Measurements from ENCODE around the gene DOCK8. TPM values are rescaled to one million over a fixed set of nuclear protein-coding genes. Genes with fewer than 3 reads are reported as not detected.

DOCK8 gene
- total RNA-seq, 6 experiments from 2014 or later: 0.05 to 0.34 (median 0.20) TPM

DNA sequence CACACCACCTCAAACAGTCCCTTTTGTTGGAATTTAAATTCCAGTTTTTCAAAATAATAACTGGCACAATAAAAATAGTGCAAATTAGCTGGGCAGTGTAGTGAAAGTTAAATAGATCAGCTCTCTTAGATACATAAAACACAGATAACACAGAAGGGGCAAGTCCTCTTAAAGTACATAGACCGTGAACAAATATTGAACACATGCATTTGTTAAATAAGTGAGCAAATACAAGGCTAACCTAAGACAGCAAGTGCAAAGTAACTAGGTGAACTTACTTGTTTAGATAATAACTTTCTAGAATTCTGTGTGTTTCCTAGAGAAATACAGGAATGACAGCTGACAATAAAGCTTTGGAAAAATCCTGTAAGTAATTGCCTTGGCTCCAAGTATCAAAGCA lies 280.1 kb downstream of the DOCK8 start:
- Mint-ChIP-seq H3K27me3 (ENCODE audit: insufficient read depth) (peaks cover 7% of the 10 kb centered on the region), H3K9me3 (no peaks in the 10 kb centered on the region), H3K36me3 (ENCODE audit: low read depth) (no peaks in the 10 kb centered on the region), H3K4me1 (ENCODE audit: low read depth) (no peaks in the 10 kb centered on the region), H3K4me3 (no peak overlapping the region), H3K27ac (no peak overlapping the region)
- TF ChIP-seq, protein P1, sequence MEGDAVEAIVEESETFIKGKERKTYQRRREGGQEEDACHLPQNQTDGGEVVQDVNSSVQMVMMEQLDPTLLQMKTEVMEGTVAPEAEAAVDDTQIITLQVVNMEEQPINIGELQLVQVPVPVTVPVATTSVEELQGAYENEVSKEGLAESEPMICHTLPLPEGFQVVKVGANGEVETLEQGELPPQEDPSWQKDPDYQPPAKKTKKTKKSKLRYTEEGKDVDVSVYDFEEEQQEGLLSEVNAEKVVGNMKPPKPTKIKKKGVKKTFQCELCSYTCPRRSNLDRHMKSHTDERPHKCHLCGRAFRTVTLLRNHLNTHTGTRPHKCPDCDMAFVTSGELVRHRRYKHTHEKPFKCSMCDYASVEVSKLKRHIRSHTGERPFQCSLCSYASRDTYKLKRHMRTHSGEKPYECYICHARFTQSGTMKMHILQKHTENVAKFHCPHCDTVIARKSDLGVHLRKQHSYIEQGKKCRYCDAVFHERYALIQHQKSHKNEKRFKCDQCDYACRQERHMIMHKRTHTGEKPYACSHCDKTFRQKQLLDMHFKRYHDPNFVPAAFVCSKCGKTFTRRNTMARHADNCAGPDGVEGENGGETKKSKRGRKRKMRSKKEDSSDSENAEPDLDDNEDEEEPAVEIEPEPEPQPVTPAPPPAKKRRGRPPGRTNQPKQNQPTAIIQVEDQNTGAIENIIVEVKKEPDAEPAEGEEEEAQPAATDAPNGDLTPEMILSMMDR (IDR thresholded peaks at IDR 0.05): no peak
- no peak for DNase-seq

DNA sequence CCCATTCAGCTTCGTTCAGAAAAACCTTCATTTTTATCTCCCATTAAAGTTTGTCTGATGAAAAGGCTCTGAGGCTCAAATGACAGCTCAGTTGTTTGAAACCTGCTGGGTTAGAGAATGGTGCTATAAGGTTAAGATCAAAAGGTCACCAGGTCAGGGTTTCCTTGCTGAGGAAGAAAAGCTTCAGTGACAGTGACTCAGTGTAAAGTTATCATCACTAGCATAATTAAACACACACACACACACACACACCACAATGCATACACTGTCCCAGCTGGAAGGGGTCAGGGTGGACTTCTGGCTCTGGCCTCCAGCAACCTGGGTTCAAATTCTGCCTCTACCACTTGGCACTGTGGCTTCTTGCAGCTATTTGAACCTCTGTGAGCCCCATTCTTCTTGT lies 281.1 kb downstream of the DOCK8 start:
- Mint-ChIP-seq H3K36me3 (ENCODE audit: low read depth) (no peaks in the 10 kb centered on the region), H3K27ac (no peak overlapping the region), H3K9me3 (no peaks in the 10 kb centered on the region), H3K4me1 (ENCODE audit: low read depth) (no peaks in the 10 kb centered on the region), H3K27me3 (ENCODE audit: insufficient read depth) (peaks cover 6% of the 10 kb centered on the region), H3K4me3 (no peak overlapping the region)
- DNase-seq: no peak
- TF ChIP-seq, protein P1 (IDR thresholded peaks at IDR 0.05): no peak

DNA sequence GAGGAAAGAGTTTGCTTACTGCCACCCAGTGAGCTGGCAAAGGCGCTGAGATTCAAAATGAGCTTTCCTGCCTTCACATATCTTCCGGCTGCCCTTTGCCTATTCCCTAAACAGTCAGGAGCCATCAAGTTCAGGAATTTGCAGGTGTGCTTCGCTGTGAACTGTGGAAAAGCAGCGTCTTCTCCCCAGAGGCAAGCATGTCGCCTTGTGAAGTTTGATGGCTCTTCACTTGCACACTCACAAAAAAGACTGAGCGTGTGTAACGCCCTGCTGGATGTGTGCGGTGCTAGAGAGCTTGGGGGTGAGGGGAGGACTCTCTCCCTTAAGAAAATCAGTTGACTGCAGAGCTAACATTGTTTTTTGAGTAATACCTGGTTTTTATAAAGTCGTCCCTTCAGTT lies 288.7 kb downstream of the DOCK8 start:
- H3K36me3 Mint-ChIP-seq (ENCODE audit: low read depth): no peaks in the 10 kb centered on the region
- no peak overlapping the region for H3K27ac Mint-ChIP-seq

DNA sequence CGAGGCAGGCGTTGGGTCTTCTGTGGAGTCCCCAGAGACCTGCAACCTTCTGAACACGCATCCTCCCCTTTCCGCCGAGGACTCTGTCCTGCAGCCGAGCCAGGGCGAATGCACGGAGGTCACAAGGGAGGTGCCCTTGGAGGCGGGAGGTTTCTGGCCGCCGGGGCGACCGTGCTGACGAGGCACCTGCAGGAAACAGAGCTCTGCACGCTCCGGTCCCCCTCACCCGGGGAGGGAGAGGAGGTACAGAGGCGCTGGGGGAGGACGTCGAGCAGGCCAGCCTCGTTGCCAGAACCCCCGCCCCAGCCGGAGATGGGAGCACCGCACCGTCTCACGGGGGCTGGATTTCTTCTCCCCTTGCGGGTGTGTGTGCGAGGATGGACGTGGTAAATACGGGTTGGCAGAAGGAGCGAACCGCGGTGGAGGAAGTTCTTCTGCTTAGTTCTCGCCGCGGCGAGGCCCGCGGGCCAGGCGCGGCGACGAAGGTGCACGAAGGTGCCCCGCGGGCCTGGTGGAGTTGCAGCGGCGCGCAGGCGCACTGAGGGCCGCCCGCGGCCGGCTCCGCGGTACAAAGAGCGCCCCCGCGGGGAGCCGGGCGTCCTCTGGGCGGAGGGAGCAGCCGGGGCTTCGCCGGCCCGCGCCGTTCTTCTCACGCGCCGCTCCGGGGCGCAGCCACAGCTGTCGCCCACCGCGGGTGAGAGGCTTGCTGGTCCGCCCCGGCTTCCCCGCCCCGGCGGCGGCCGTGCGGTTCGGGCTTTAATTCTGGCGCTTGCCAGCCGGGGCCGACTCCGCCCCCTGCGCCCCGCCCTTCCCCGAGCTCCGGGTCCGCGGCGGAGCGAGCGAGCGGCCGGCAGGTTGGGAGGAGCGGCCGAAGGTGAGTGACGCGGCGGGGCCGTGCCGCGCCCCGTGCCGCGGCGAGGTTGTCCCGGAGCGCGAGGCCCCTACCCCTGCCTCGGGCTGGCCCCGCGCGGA lies 289.5 kb downstream of the DOCK8 start, which contains the start of gene KANK1:
KANK1 (plus strand) TSS at position 815 of the 972 bp plus-strand sequence.
- Mint-ChIP-seq H3K27me3 (ENCODE audit: insufficient read depth) (peaks cover 17% of the 10 kb centered on the region), H3K36me3 (ENCODE audit: low read depth) (no peaks in the 10 kb centered on the region), H3K9me3 (no peaks in the 10 kb centered on the region), H3K27ac (no peak within 1 kb of the TSS), H3K4me1 (ENCODE audit: low read depth) (no peaks in the 10 kb centered on the region), H3K4me3 (peak within 1 kb of the TSS; percentile 55)
- TF ChIP-seq, protein P1 (IDR thresholded peaks at IDR 0.05): peak; percentile 42; the same call in 1 of the 2 replicates
- no peak for DNase-seq

More for the DNA sequence above, 288.7 kb downstream of the DOCK8 start:
- Mint-ChIP-seq H3K4me1 (ENCODE audit: low read depth) (no peaks in the 10 kb centered on the region), H3K4me3 (peak overlapping the region; percentile 55; the same call in 1 of the 2 replicates), H3K27me3 (ENCODE audit: insufficient read depth) (peaks cover 16% of the 10 kb centered on the region), H3K9me3 (no peaks in the 10 kb centered on the region)
- TF ChIP-seq, protein P1 (IDR thresholded peaks at IDR 0.05): no peak
- no peak for DNase-seq

DNA sequence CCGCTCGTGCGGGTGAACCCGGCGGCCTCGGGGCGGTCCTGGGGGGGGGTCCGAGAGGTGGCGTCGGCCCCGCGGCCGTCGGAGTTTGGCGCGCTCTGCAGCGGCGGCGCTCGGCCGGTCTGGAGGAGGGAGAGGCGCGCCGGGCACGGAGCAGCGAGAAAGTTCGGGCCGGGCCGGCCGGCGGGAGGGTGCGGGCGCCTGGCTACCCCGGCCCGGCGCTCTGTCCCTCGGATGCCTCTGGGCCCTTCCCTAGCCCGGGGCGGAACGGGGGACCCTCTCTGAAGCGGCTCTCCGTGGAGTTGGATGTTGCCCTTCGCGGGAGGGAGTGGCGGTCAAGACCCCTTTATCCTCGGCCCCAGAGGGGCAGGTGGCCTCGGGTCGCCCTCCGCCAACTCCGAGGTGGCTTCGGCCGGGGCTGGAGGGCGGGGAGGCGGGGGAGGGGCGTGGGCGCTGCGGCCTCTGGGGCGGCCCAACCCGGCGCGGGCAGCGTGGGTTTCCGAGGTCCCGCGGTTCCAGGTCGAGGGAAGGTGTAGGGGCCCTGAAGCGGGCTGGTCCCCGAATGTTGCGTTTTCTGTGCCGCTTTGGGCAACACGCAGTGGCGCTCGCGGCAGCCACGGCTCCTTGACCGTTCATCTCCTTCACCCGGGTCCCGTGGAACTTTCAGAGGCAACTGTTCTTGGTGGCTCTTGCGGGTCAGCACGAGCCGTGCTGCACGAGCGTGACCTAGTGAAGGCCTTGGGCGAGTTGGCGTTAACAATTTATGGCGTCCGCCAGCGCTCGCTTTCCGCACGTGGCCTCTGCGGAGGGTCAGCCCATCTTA lies 290.5 kb downstream of the DOCK8 start:
- Mint-ChIP-seq H3K9me3 (no peaks in the 10 kb centered on the region), H3K36me3 (ENCODE audit: low read depth) (no peaks in the 10 kb centered on the region), H3K4me1 (ENCODE audit: low read depth) (no peaks in the 10 kb centered on the region), H3K27ac (no peak overlapping the region), H3K4me3 (no peak overlapping the region), H3K27me3 (ENCODE audit: insufficient read depth) (peaks cover 18% of the 10 kb centered on the region)
- no peak for DNase-seq
- TF ChIP-seq, protein P1 (IDR thresholded peaks at IDR 0.05): no peak

Measured in HFFc6 (cell line).